ENCODE measurements around the gene ERBB4. TPM values are rescaled to one million over a fixed set of nuclear protein-coding genes. Genes with fewer than 3 reads are reported as not detected.

The ERBB4 gene
- total RNA-seq, 1 donor from 2014 or later: 0.12 TPM

DNA sequence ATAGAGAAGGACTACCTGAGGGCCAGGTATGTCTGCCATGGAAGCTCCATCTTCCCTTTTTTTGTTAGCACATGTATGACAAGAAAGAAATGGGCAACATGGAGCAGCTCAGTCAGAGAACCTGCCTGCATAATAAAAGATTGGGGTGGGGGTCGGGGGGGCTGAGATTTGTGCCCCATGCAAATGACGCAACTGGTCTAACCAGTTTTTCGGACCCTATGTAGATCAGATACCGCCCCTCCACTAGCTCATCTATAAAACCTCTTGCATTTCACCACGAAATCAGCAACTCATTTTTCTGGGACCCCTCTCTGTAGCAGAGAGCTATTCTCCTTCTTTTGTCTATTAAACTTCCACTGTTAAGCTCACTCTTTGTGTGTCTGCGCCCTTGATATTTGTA lies 657.2 kb downstream of the ERBB4 start:
- no peak for ATAC-seq

GRCh38 chr2:211879323-211879722 lies 659.3 kb downstream of the ERBB4 start:
- no peak for ATAC-seq

DNA sequence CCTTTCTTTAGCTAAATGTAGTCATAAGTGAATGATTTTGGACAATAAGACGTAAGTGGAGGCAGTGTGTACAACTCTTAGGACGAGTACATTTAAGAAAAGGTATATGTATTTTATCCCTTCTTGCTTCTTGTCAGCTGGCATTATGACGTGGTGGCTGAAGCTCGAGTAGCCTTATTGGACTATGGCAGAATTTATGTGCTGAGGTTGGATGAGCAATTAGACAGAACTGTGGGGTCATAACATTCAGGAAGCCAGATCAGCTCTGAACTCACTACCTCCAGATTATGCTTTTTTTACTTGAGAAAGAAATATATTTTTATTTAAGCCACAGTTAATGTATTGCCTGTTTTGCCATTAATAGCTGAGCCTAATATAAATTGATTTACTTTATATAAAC lies 661.5 kb downstream of the ERBB4 start:
- no peak for ATAC-seq

DNA sequence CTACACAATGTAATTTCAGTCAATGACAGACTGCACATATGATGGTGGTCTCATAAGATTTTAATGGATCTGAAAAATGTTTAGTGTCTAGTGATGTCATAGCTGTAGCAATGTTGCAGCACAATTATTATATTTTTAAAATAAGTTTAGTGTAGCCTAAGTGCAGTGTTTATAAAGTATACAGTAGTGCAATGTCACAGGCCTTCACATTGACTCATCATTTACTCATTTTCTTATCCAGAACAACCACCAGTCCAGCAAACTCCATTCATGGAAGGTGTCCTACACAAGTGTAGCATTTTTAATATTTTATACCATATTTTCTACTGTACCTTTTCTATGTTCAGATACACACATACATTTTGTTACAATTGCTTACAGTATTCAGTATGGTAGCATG lies 663.1 kb downstream of the ERBB4 start:
- ATAC-seq: no peak

- ATAC-seq: no peak
Observed at GRCh38 chr2:211868996-211869533, 669.5 kb downstream of the ERBB4 start.

GRCh38 chr2:211867845-211868451 lies 670.7 kb downstream of the ERBB4 start:
- no peak for ATAC-seq

DNA sequence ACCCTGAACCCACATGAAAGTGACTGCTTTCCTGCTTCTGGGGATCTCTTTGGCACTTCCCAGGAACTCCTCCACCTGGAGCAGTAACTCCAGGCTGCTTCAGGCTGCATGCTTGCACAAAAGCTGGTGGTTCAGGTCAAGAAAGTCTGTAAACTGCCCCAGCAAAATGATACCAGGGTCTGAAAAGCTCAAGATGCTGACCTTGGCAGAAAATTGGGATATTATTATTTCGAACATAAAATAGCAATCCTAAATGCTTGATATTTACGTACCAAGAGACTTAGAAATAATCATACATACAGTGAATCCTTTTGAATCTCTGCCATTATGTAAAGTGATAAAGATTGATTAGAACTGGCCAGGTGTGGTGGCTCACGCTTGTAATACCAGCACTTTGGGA lies 674.3 kb downstream of the ERBB4 start:
- ATAC-seq: no peak

- no peak for ATAC-seq
Observed at GRCh38 chr2:211860224-211860623, 678.4 kb downstream of the ERBB4 start.

GRCh38 chr2:211854832-211855231 lies 683.8 kb downstream of the ERBB4 start:
- no peak for ATAC-seq

DNA sequence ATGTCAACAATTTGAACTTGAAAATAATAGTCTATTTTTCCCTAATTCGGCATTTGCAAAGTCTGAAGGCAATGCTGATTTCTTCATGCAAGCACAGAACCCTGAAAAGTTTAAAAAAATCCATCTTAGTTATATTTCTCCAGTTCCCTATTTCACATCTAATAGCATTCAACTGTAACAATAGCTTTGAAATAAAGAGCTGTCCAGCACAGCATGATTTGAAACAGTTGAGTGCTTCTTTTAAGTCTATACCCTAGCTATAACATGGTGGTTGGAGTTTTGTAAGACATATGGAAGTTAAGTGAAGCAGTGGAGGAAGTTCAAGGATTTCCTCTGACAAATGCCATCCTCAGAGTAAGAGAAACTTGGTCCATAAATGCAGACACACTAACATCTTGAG lies 691.9 kb downstream of the ERBB4 start:
- ATAC-seq: no peak

DNA sequence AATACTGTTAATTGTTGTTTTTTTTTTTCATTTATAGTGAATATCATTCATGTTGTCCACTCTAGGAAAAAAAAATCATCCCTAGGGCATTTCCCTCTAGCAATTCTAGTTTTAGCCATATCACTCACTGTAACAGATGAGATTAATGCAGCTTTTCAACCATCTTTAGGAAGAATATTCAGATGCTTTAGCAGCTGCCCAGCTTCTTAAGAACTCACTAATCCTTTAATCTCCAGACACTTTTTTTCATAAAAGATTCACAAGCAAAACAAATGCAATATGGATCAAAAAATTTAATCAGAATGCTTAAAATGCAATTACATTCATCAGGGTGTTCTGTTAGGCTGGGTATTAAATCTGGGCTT lies 692.6 kb downstream of the ERBB4 start:
- no peak for ATAC-seq

GRCh38 chr2:211845338-211846035 lies 693.1 kb downstream of the ERBB4 start:
- no peak for ATAC-seq

DNA sequence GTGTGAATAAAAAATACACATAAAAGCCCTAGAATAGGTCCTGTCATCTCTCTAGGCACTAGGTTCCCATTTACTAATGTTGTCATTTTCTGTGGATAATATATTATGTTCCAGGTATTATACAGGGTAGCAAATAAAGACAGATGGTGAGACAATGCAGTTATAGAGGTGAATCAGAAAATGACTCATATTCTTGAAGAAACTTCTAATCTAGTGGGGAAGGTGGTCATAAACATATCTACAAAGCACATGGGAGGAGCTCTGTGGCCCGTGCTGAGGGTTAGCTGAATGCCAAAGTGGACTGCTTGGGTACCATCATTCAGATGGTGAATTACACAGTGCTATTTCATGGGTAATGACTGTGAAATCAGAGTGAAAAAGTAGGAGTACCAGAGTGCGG lies 700.9 kb downstream of the ERBB4 start:
- ATAC-seq: no peak

- ATAC-seq: no peak
Observed at GRCh38 chr2:211837206-211837605, 701.4 kb downstream of the ERBB4 start.

- no peak for ATAC-seq
Observed at GRCh38 chr2:211836409-211836808, 702.2 kb downstream of the ERBB4 start.

GRCh38 chr2:211835695-211836094 lies 702.9 kb downstream of the ERBB4 start:
- ATAC-seq: no peak

- no peak for ATAC-seq
Observed at GRCh38 chr2:211833582-211834279, 704.9 kb downstream of the ERBB4 start.

GRCh38 chr2:211829725-211830124 lies 708.9 kb downstream of the ERBB4 start:
- no peak for ATAC-seq

DNA sequence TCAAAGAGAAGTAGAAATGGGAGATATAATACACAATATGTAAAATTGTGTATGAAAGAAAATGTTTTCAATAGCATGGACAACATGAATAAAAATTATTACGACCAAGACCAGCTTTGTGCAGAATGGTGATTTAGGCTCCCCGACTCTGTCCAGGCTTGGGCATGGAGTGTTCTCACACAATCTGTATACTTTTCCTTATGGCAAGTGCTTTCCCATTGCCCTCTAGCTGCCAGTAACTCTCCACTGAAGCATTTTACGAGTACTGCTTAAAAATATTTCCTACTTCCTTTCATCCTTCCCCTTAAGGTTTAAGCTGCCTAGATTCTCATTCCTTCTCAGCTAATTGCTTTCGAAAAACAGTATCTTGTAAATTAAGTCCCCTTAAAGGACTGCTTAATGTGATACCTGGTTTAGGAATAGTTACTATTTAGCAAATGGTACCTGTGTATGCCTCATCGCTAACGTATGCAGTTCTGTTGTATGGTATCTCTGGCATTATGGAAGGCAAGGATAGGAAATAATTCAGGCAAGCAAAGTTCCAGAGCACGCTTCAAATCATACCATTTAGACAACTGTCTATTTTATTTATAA lies 714.6 kb downstream of the ERBB4 start:
- no peak for ATAC-seq

GRCh38 chr2:211822686-211823335 lies 715.8 kb downstream of the ERBB4 start:
- ATAC-seq: no peak

DNA sequence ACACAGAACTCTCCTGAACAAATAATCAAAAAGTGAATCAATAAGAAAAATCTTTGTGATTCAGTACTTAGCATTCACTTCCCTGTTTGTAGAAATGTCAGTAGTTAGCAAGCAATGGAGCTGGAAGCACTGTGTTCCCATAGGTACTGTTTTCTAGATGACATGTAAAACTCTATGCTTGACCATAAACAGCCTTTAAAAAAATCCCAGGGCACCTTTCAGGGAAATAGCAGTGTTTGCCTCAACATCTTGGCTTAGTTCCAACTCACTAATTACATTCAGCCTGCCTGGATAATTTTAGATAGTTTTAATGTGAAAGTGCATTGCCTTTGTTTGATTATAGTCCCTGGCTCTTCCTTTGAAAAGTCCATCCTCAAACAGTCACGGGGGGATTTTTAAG lies 721.8 kb downstream of the ERBB4 start:
- ATAC-seq: no peak

GRCh38 chr2:211812587-211812986 lies 726.0 kb downstream of the ERBB4 start:
- no peak for ATAC-seq

- ATAC-seq: no peak
Observed at GRCh38 chr2:211802666-211803065, 735.9 kb downstream of the ERBB4 start.
